Measurements from ENCODE around the gene MYPN.
"Not testable (repeated sequence)": the region's sequence is repeated elsewhere in the genome, so short reads cannot be mapped to it uniquely, and the experiment has no call there.

Gene MYPN

GRCh38 chr10:68230268-68230667 lies 121.0 kb downstream of the MYPN start:
- no peak for DNase-seq (ENCODE audit: low read depth in 2 of 3, low spot score in 2 of 3)

DNA sequence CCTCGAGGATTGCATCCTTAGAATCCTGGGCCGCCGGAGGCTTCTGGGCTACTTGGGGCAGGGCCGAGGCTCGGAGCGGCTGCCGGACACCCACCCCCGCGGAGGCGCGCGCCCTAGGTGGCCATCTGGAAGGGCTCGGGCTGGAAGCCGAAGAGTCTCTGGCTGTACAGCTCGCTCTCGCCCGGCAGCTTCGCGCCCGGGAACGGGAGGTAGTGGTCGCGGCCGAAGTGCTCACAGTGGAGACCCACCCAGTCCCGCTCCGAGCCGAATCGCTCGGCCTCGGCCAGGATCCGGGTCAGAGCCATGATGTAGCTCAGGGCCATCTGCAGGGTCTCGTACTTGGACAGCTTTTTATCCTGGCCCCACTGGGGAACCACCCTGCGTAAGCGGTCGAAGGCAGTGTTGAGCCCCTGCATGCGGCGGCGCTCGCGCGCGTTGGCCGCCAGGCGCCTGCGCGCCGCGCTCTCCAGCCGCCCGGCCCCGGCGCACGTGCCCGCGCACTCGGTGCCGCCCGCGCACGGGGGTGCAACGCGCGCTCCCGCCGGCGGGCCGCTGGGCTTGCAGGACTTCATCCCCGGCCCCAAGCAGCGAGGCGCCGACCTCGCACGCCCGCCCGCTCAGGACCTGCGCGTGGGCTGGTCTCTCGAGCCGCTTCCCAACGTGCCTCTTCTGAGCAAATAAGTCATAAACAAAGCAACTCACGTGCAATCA lies 122.0 kb downstream of the MYPN start:
- DNase-seq (ENCODE audit: low read depth in 2 of 3, low spot score in 2 of 3): peak; percentile 7 to 35 (median 11)

- no peak for DNase-seq (ENCODE audit: low read depth in 2 of 3, low spot score in 2 of 3)
Measured at GRCh38 chr10:68231817-68232251, 122.5 kb downstream of the MYPN start, which contains the start of gene ATOH7. TSS of gene ATOH7 (minus strand) at chr10:68232113. CDS start at chr10:68231677, 436 bp downstream.

DNA sequence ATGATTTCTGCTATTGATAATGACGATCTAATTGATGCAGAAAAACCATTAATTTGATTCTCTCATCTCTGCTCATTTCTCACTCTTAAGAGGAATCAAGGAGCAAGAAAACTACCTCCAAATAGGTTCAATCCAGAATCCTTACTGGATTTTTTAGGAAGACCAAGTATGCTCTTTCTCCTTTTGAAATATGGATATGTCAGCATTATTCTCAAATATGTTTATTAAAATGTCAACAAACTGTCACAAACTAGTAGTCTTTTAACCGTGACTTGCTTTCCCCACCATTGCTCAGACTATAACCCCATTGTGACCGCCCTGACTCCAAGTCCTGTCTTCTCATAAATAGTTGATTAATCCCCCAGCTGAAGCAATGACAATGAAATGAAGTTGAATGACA lies 123.8 kb downstream of the MYPN start:
- DNase-seq (ENCODE audit: low read depth in 2 of 3, low spot score in 2 of 3): no peak

- no peak for DNase-seq (ENCODE audit: low read depth in 2 of 3, low spot score in 2 of 3)
Measured at GRCh38 chr10:68235111-68235510, 125.8 kb downstream of the MYPN start.

GRCh38 chr10:68235581-68235980 lies 126.3 kb downstream of the MYPN start:
- no peak for DNase-seq (ENCODE audit: low read depth in 2 of 3, low spot score in 2 of 3)

DNA sequence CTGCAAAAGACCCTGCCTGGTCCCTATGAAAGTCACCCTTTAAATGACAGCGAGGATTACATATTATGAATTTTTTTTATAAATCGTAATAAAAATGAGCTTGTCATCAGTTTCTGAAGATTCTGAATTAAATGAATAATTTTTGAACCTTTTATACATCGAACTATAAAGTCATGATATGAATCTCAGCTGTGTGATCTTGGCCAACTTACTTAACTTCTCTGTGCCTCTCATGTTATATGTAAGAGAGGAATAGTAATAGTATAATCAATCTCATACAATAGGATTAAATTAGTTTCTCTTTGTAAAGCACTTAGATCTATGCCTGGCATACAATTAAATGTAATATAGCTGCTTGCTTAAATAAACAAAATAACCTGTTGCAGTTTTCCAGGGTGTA lies 127.9 kb downstream of the MYPN start:
- no peak for DNase-seq (ENCODE audit: low read depth in 2 of 3, low spot score in 2 of 3)

- no peak for DNase-seq (ENCODE audit: low read depth in 2 of 3, low spot score in 2 of 3)
Measured at GRCh38 chr10:68238371-68238770, 129.1 kb downstream of the MYPN start.

- DNase-seq (ENCODE audit: low read depth in 2 of 3, low spot score in 2 of 3): no peak
Measured at GRCh38 chr10:68239069-68239468, 129.8 kb downstream of the MYPN start.

DNA sequence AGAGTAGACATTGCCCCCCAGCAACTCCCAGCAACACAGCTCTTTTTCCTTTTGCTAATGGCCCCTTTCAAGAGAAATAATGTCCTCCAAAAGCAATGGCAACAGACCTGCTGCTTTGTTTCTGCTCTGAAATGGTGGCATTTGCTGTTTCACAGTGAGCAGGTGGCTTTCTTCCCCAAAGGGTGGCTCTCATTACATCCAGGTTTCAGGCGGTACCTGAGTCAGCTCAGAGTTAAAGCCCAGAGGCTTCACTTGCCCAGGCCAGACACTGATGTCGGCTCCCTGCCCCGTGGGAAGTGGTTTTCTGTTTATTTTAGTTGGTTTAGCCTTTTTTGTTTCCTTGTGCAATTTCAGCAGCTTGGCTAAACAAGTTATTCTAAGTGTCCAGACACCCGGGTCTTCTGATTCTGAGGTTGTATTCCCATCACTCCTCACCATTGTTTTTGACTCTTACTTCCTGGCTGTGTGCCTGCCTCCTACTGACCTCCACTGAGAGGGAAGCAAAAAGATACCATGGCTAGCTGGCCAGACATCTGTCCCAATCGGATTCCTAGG lies 130.4 kb downstream of the MYPN start:
- no peak for DNase-seq (ENCODE audit: low read depth in 2 of 3, low spot score in 2 of 3)

- no peak for DNase-seq (ENCODE audit: low read depth in 2 of 3, low spot score in 2 of 3)
Measured at GRCh38 chr10:68242051-68242450, 132.8 kb downstream of the MYPN start.

- not testable (repeated sequence) for DNase-seq (ENCODE audit: low read depth in 2 of 3, low spot score in 2 of 3)
Measured at GRCh38 chr10:68246397-68246796, 137.1 kb downstream of the MYPN start.

GRCh38 chr10:68247931-68248330 lies 138.6 kb downstream of the MYPN start:
- no peak for DNase-seq (ENCODE audit: low read depth in 2 of 3, low spot score in 2 of 3)

DNA sequence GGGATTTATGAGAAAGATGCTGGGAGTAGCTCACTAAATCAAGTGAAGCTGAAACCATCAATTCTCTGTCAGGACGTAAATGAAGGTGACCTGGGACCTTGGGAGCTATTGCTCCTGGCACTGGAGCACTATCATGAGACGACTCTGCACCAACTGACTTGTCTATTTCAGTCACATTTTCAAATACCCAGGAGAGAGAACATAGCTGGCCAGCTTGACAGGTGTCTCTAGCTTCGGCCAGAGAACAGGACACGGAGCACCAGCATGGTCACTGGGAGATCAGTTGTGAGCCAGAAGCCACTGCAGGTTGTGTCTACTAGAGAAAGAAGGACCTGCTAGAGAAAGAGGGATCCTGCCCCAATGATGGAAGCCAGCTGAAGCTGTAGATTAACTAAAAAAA lies 140.0 kb downstream of the MYPN start:
- DNase-seq (ENCODE audit: low read depth in 2 of 3, low spot score in 2 of 3): no peak

DNA sequence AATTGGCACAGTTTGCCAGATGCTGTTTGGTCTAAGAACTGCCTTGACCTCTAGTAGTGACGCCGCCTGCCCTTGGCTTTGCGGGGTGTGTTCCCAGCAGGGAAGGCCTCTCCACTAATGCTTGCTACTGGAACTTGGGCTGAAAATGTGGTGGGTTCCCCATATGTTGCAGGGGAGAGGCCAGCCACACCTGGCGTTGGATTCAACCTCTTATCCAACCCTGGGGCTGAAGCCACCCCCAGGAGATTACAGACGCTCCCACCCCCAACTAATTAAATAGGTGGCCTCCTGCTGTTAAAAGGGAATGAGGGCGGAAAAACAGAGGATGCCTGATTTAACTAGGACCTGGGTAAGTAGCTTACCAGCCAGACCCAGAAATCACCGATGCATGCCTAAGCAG lies 141.9 kb downstream of the MYPN start:
- no peak for DNase-seq (ENCODE audit: low read depth in 2 of 3, low spot score in 2 of 3)

DNA sequence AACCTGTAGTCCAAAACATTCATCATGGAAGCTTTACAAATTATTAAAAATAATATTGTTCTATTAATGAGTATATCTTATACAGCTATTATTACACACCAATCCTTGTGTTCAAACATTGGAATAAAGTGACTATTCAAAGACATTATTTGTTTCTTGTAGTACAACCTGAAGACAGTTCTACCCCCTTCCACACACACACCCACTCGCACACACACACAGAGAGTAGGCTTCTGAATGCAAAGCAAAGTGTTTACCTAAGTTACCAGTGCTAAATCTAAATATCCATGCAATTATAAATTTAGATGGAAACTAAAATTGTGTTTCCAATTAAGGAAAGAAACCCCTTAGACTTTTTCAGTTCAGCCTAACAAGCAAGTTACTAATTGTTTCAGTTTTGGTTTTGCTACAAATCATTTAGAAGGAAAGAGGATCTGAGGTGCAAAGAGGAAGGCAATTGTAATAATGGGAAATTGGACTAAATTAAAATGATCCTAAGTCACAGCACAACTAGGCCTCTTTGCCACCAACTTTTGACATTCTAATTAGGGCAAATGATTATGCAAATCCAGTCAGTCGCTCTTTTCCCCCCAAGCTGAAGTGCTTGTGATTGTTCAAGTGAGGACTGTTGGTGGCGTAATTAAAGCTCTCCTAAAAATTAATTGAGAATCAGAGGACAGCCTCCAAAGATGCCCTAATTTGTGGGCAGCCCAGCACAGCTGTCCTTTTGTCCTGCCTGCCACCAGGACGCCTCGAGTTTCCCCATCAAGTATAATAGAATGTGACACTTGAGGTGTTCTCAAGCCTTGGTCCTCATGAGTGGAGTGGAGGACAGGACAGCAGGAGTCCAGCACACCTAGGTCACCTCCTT lies 142.6 kb downstream of the MYPN start:
- DNase-seq (ENCODE audit: low read depth in 2 of 3, low spot score in 2 of 3): no peak

DNA sequence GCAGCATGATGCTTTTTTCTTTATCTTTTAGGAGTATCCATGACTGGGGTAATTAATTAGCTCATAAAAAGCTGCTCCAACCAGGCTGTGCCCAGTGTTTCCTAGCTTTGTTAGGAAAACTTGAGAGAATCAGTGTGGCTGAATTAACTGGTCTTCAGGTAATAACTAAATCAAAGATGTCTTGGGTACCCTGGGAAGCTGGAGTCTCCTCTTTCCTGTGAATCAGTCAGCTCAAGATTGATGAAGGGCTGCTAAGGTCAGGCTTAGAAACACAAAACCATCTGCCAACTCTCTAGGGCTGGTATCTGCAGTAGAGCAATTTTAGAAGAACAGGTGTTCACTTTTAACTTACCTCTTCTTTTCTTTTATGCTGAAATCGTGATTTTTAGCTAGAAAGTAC lies 144.1 kb downstream of the MYPN start:
- DNase-seq (ENCODE audit: low read depth in 2 of 3, low spot score in 2 of 3): no peak

DNA sequence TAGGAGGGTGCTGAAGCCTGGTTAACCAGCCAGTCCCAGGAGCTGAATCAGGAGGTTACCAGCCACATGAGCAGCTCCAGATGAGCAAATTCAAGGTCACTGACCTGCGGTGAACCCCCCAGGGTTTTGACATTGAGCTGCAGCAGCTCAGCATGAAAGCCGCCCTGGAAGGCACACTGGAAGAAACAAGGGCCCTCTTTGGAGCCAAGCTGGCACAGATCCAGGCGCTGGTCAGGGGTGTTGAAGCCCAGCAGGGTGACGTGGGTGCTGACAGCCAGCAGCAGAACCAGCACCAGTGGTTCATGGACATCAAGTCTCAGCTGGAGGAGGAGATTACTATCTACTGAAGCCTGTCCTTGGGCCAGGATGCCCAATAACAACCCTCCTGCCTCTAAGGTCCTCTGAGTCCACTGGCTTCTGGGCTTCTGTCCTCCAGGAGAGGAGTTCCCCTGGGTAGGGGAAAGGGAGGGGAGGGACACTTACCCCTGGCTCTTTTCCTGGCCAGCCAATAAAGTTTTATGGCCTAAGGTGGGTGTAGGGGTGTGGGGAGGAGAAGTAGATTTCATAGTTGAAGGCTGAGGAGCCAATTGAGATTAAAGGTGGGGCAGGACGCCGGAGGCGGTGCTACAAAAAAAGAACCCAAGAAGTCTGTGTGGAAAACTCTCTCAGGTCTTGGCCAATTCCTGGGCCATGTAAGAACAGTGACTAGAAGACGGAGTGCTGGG lies 152.0 kb downstream of the MYPN start:
- DNase-seq (ENCODE audit: low read depth in 2 of 3, low spot score in 2 of 3): no peak

All from activated CD8-positive, alpha-beta memory T cell treated with anti-CD3 and anti-CD28 coated beads for 48 hours (primary cell).